Endometrium (tissue), 2 donors: Measurements from ENCODE around the gene ZNF366.

ENCODE experiments used
- FAIRE-seq: peaks from 2 replicates; lab custom pipeline; 2012; peaks lifted over from hg19 to GRCh38; lab: Jason Lieb, UNC
- donor health status: control.
- donor health status: control.

Gene ZNF366

GRCh38 chr5:72519111-72519510 lies 11.9 kb upstream of the ZNF366 start:
- no peak for FAIRE-seq

DNA sequence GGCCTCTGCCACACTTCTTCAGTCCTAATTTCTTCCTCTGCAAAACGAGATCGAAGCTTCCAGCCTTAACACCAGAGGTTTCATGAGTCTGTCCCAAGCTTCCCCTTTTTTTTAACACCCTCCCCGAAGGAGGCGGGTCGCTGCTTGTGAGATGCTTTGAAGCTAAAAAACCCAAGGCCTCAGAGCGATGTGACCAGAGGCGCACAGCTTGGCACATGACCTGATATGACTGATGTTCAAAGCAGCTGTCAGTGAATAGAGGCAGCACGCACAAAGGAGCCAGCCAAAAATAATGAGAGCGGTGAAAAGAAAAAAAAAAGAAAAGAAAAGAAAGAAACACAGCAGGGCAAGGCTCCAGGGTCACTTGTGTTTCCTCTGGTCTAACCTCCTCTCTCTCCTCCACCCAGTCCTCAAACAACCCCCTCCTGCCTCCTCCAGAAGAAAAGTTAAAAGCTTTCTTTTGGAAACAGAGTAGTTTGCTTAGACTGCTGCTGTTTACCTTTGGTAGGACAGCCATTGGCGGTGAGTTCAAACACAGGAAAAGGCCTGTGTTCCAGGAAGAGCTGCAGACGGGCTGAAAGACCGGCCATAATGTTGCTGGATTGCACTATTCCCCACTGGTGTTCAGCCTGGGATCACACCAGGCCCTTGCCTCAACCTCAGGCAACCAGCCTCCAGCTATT lies 10.9 kb upstream of the ZNF366 start:
- no peak for FAIRE-seq

DNA sequence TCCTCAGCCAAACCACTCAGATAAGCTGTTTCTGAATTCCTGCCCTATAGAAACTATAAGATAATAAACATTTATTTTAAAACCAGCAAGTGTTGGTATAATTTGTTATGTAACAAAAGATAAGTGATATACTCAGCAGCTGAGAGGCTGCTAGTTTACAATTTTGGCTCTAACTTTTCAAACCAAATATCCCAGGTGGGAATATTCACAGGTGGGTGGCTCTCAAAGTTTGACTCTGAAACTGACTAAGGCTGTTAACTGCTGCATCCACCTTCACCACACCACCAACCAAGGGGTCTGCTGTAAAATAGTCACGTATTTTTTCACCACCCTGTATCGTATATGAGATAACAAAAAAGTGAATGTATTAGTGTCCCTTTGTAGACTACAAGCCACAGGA lies 9.7 kb upstream of the ZNF366 start:
- FAIRE-seq, result no peak

DNA sequence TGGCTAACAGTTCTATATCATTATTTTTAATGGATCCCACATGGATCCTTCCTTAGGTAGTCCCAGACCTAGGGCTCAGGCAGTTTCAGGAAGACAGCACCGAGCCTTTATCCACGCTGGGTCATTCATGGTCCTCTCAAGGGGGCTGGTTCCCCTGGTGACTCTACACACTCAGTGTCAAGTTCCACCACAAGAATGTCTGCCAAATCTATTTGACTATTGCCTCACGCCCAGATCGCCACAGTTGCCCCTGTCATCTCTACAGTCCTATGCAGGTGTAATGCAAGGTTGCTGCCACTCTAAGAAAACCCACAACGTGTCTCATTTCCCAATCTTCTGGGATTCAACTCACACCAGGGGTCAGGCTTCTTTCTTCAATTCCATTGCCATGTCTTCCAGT lies 8.0 kb upstream of the ZNF366 start:
- no peak for FAIRE-seq

GRCh38 chr5:72512593-72512860 lies 5.3 kb upstream of the ZNF366 start:
- FAIRE-seq, result no peak

DNA sequence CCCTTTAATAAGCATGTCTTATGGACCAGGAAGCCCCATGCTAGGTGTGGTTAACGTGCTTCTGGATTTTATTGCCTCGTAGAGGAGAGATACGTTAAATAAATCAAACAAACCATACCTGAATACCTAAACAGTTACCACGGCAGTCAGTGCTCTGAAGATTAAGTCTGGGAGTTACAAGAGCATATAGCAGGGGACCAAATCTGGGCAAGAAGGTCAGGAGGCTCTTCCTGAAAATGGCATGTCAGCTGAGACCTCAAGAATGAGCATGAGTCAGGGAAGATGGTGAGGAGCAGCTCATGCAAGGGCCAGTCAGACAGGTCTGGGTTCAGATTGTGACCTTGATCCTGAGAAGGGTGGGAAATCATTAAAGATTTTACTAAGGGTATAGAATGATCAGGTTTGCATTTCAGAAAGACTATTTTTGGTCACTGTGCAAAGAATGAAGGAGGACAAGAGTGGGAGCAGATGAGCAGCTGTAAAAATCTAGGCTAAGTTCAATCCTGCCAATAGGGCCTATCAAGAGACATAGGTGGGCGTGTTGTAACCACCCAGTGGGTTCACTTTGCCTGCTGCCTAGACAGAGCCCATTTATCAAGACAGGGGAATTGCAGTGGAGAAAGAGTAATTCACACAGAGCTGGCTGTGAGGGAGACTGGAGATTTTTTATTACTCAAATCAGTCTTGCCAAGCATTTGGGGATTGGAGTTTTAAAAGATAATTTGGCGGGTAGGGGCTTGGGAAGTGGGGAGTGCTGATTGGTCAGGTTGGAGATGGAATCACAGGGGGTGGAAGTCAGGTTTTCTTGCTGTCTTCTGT lies 4.8 kb upstream of the ZNF366 start:
- FAIRE-seq, result no peak

DNA sequence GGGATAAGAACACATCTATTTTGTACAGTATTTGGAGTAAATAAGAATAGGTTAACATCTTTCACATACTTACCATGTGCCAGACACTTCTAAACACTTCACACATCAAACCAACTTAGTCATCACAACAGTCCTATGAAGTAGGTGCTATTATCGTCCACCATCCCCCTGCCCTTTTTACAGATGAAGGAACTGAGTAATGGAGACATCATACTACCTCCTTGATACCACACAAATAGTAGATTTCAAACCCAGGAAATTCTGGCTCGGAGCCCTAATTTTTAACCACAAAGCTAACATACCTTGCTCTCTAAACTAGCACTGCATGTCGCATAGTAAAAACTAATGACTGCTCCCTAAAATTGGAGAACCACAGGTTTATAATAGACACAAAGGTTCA lies 4.2 kb upstream of the ZNF366 start:
- no peak for FAIRE-seq

- no peak for FAIRE-seq
Observed at GRCh38 chr5:72510610-72511181, 3.5 kb upstream of the ZNF366 start.

DNA sequence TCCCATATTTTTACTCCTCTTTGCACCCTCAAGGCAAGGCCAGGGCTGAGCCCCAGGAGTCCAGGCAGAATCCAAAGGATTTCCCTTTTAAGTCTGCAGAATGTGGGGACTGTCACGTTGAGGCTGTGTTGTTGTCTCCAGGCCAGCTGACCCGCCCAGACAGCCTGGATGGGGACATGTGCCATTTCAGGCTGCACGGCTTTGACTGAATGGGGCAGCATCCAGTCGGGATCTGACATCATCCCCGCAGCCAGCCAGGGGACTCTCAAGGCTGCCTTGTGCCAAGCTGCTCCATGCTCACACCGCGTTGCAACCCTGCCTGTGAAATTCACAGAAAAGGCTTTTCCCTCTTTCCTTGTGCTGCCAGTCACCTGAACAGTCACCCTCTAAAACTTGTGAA lies 2.2 kb upstream of the ZNF366 start:
- no peak for FAIRE-seq

DNA sequence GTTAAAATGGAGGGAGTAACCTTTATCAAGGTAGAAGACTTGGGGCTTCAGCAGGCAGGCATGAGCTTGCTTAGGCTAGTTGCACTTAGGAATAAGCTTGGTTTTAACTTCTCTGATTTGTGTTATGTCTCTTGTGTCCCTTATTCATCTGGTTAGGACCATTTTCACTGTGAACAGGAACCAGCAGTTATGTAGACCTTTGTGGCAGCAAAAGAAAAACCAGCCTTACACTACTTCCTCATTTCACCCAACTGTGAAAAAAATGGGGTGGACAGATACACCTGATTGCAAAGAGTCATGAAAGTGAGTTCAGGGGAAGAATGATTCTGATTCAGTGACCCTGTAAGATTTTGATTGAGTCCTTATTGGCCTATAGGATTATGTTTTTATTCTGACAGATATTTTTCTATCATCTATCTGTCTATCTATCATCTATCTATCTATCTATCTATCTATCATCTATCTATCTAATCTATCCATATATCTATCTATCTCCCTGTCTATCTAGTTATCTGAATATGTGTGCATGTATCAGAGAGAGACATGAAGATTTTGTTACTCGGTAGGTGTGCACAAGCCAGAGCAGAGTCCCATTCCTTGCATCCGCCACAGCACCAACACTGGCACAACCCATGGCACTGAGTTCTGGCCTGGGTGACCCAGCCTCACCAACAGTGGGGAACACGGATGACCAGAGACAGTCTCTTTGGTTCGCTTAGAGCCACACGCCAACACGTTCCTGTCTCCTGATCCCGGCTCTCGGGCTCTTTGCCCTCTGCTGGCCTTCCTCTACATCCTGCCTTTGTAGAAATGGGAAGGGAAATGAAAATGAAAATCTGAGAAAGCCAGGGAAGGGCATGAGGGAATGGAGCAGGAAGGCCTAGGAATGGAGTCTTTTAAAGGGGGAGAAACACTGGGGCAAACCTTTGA lies 1.3 kb upstream of the ZNF366 start:
- no peak for FAIRE-seq

GRCh38 chr5:72507907-72508238 lies 663 bp upstream of the ZNF366 start:
- no peak for FAIRE-seq

GRCh38 chr5:72506158-72506549 lies 1.1 kb downstream of the ZNF366 start:
- no peak for FAIRE-seq

DNA sequence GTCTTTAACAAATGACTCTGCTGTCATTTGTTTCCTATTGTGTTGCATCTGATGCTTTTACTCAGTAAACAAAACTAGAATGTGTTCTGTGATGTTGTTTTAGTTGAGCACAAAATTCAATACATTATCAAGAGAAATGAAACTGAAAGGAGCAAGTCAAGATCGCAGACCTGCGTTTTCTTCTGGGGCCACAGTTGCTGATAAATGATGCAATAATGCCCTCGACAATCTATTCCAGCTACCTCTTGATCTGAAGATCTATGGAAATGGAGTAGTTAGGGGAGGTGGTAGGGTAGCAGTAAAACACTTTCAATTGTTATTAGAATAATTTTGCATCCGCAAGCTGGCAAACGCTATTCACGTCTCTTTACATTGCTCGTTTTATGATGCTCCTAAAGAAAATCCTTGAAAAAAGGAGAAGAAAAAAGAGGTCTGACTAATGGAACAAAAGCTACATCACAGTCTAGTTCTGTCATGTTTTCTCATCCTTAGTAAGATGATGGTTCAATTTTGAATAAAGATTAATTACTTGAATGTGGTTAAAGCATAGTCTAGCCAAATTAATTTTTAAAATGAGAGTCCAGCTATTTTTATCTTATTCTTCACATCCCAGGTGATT lies 1.6 kb downstream of the ZNF366 start:
- FAIRE-seq, result no peak

GRCh38 chr5:72505016-72505415 lies 2.2 kb downstream of the ZNF366 start:
- no peak for FAIRE-seq

DNA sequence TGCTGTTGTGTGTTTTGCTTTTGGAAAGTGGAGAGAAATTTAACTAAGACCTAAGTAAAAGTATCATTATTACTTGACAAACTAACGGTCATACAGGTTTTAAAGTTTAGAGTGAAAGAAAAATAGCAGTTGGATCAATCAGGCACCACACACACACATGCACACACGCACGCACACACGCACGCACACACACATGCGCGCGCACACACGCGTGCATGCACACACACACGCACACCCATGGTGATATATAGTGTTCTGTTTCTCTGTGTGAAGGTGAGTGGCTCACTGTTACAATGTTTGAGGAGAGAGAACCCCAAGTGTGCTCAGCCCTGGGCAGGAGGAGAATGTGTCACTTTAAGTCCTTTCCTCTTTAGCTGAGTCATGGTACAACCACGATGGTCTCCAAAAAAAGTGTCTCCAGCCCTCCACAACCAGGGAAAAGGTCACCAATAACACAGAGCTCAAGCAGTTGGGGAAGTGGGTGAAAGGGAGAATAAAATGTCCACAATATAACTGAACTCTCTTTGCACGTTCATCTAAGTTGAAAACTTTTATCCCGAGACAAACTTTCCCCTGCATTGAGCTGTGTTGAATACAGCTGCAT lies 3.2 kb downstream of the ZNF366 start:
- no peak for FAIRE-seq

GRCh38 chr5:72501488-72501887 lies 5.7 kb downstream of the ZNF366 start:
- FAIRE-seq, result no peak

DNA sequence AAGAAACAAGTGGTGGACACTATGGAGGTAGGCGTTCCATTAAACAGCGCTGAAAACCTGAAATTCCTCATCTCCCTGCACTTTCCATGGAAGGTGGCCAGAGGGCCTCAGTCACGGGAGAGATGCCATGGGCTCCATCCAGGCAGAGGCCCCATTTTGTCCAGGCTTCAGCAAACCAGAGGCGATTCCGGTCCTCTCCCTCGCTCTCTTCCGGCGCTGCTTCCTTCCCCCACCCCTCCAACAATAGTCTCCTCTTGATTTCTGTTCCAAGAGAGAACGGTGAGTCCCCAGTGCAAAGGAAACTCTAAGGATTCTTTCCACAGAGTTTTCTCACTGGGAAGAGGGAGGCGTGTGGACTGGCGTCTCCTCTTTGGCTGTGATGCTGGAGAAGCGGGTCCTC lies 7.5 kb downstream of the ZNF366 start:
- FAIRE-seq, result no peak

GRCh38 chr5:72499090-72499489 lies 8.1 kb downstream of the ZNF366 start:
- no peak for FAIRE-seq

GRCh38 chr5:72498284-72498683 lies 8.9 kb downstream of the ZNF366 start:
- FAIRE-seq, result no peak

- FAIRE-seq, result peak; percentile 48
Observed at GRCh38 chr5:72497823-72498222, 9.4 kb downstream of the ZNF366 start.

- FAIRE-seq, result no peak
Observed at GRCh38 chr5:72495410-72495809, 11.8 kb downstream of the ZNF366 start.

DNA sequence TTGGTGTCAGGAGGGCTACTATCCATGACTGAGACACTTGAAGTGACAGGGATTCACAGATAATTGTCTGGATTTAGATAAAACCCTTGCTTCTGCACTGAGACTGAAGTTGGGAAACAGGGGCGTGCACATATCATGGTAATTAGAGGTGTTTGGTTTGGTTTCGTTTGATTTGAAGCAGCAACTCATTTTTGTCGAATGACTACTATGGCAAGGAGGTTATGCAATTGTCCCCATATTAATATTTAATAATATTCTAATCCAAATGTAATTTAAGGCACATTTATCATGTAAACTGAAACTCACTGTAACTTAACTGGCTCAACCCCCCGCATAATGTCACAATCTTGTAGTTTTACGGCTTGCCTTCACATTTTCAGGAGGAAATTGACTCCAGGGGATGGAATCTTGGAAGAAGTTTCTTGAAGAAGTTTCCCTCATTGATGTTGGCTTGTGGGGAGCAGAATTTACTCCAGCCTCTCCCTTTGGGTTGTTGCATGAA lies 12.5 kb downstream of the ZNF366 start:
- FAIRE-seq, result no peak
